NCI-H1092 treated with DMSO at 0.1 percent for 48 hours (cell line): ENCODE results near the gene AGFG2.
A peak's percentile ranks its signal among the peaks of the same experiment; 100 is the strongest.
"Not testable (repeated sequence)": the region's sequence is repeated elsewhere in the genome, so short reads cannot be mapped to it uniquely, and the experiment has no call there.

Experiments used
- DNase-seq: peaks from one replicate; lab custom pipeline; 2025; lab: John Stamatoyannopoulos, UW

The AGFG2 gene

DNA sequence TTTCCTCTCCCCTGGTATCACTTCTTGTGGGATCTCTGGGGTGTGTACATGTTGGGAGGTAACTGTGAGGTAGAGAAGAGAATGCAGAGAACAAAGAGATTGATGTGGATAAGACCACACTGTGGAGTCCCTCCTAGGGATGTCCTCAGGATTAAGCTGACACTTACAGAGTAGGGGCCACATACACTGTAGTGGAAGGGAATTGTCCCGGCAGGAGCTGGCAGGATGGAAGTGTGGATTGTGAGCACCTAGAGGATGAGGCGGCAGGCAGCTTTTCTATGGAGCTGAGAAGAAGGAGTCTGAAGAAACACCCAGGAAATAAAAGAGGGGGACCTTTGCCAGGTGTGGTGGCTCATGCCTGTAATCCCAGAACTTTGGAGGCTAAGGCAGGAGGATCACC is 13.5 kb downstream of the AGFG2 start:
- no peak for DNase-seq

DNA sequence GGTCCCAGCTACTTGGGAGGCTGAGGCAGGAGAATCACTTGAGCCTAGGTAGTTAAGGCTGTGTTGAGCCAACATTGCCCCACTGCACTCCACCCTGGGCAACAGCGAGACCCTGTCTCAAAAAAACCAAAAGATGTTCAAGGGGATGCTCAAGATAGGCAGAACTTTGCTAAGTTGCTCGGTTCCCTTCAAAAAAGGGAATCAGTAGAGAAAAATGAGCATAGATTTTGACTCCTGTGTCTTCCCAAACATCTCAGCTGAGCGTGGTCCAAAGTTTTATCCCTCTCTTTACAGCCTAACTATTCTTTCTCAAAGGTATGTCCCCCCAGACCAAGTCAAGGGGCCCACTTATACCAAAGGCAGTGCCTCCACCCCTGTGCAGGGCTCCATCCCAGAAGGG is 14.0 kb downstream of the AGFG2 start:
- no peak for DNase-seq

DNA sequence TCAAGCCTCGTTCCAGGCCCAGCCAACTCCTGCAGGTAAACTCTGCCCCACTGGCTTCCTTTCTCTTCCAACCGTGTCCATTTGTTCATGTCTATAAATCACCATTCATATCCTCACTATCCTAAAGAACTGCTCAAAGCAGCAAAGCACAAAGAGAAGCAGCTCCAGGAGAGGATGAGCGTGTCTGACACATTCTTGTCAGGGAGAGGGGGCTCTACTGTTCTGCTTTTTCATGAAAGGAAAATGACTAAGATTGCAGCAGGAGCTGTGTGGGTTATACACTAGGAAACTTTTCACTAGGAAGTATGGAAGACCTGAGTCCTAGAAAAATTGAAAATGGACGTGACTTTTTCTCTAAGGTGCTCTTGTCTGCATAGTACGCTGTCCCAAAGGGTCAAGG is 16.7 kb downstream of the AGFG2 start:
- no peak for DNase-seq

DNA sequence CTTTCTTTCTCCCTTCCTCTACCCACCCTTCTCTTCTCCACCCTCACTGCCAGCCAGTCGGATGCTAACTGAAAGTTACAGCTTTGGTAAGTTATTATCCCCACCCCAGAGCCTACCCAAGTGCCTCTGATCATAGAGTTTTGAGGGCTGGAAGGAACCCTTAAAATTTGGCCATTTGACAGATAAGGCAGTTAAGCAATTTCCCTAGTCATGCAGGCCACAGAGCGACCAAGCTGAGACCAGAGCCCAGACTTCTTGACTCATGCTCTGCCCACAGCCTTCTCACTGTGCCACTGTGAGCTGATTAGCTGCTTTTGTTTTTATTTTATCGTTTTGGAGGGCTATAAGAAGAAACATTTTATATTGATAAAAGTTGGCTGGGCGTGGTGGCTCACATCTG is 17.5 kb downstream of the AGFG2 start:
- no peak for DNase-seq

DNA sequence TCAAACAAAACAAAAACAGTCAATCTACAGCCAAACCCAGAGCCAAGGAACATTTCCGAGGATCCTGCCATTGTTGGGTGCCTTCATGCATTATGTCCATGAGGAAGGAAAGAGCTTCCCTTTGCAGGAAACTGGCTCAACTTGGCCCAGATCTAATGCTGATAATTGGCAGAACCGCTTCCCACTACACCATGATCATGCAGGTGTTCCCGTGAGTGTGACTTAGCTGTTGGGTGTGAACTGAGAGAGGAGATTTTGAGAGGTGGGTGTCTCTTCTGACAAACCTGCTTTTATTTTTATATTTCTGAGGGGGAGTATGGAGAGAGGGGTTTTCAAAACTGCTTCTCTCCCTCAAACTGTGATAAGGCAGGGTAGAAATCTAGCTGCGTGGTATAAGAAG is 20.1 kb downstream of the AGFG2 start:
- no peak for DNase-seq

DNA sequence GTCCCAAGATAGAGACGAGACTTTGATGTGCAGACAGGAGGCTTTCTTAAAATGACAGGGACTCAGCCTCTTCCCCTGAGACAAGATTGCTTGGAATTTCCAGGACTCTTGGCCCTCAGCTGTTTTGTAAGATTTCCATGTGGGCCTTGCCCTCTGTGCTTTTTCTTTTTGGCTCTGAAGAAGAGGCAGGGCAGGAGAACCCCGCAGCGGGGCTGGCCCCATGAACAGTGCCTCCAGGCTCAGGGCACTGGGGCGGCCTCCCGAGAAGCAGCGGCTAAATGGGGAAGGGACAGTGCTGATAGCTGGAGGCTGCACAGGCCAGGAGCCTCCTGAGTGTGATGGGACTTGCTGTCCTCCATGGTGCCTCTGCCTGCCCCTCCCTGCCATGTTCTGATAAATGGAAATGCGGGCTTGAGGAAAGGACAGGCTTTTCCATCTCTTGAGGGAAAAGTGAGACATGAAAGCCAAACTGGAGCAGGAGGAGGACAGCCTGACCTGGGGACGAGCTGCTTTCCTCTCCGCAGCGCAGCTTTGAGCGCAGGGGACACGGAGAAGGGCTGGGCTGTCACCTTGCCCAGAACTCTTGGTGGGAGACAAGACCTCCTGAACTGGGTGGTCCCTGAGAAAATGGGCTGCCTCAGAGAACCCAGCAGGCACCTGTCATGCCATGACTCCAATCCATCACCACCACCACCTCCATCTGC is 22.6 kb downstream of the AGFG2 start:
- DNase-seq: no peak

DNA sequence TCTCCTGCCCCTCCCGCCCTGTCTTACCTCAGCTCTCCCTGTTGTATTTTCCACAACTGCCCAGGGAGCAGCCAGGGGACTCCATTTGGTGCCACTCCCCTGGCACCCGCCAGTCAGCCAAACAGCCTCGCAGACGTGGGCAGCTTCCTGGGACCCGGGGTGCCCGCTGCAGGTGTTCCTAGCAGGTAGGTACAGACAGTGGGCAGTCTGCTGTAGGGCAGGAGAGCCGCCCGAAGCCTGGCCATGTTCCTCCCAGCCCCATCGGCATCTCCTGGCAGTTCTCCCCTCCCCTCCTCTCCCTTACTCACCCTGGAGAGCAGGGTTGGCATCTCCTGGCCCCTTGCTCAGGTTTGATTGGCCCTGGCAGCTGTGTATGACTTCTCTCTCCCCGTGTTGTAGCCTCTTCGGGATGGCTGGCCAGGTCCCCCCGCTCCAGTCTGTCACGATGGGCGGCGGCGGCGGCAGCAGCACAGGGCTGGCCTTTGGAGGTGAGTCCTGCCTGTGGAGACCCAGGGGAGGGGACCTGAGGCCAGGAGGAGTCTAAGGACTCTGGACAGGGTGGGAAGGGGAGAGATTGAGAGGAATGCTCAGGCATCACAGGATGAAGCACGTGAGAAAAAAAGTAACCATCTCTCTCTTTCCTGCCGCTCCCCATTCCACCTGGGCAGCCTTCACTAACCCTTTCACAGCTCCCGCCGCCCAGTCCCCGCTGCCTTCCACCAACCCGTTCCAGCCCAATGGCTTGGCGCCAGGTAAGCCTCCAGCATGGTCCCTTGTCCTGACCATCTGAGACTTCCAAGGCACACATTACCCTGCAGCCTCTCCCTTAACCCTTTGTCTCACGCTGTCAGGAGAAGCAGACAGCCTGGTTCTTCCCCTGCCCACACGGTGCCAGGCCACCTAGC is 23.4 kb downstream of the AGFG2 start:
- DNase-seq: no peak

DNA sequence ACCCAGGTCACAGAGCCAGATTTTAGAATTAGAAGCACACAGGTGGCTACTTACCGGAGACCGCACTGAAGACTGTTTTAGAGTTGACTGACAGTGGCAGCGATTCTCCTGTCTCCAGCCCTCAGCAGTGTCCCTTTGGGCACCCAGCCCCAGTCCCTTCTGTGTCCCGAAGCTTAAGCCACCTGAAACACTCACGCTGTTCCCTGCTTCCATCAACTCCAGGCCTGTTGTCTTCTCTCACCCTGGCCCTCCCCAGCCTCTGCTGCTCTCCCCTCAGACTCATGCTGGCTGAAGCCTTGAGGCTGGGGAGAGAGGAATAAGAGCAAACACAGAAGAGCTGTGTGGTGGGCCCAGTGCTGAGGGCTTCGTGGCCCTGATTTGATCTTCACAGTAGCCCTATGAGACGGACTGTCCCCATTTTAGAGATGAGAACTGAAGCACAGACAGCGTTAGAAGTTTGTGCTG is 24.1 kb downstream of the AGFG2 start:
- no peak for DNase-seq

DNA sequence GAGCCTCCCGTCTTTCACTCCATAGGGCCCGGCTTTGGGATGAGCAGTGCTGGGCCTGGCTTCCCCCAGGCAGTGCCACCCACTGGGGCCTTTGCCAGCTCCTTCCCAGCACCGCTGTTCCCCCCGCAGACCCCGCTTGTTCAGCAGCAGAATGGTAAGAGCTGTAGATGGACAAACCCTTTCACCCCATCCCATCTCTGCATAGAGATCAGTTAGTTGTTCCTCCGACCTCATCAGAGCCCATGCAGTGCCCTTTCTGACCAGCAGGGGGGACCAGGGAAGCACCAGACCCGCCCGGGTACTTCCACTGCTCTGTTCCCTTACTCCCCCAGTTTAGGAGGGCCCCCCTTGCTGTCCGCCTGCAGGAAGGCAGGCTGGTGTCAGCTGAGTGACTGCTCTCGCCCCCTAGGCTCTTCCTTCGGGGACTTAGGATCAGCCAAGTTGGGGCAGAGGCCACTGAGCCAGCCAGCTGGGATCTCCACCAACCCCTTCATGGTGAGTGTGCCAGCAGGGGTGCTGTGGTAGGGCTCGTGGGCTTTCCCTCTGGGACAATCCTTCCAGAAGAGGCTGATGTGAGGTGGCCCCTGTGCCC is 24.9 kb downstream of the AGFG2 start:
- DNase-seq: peak; percentile 24

DNA sequence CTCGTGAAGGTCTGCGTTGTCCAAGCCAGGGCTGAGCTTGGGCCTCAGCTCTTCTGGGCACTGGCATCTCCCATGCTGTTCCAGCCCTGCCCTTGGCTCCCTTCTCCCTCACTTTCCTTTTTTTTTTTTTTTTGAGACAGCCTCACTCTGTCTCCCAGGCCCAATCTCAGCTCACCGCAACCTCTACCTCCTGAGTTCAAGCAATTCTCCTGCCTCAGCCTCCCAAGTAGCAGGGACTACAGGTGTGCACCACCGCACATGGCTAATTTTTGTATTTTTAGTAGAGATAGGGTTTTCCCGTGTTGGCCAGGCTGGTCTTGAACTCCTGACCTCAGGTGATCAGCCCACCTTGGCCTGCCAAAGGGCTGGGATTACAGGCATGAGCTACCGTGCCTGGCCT is 25.4 kb downstream of the AGFG2 start:
- not testable (repeated sequence) for DNase-seq

DNA sequence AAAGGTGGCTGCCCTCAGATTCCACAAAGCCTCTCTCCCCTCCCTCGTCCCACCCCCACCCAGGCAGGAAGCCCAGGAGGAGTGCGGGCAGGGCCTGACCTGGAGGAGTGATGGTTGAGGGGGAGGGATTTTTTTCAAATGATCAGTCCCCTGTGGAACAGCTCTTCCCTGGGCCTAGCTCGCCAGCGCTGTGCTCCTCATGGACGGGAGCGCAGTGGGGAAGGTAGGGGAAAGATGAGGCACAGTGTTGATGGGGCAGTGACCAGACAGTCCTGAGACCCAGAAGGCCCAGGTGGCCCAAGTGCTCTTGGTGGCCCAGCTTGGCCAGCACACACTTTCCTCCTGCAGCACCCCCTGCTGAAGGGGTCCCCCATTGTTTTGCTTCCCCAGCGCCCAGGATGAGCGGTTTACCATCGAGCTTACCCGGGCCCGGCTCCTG is 26.1 kb downstream of the AGFG2 start:
- no peak for DNase-seq

DNA sequence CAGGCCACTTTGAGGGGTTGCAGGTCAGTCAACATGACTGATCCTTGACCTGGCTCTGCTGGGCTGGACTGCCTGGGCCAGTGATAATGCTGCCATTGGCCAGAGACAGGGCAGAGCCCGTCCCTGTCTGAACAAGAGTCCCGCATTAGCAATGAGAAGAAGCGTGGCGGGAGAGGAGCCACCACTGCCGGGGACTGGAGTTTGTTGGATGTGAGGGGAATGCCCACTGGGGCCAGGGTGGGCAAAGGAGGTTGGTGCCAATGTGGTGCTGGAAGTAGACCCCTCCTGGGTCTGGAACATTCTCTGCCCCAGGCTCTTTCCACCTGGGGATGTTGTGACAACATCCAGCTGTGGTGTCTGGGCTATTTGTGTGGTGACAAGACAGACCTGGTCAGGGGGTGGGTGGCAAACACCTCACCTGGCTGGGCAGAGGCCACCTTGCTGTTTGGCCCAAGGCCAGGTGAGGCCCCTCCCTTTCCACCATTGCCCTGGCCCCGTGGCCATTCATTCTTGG is 27.1 kb downstream of the AGFG2 start:
- DNase-seq: no peak

DNA sequence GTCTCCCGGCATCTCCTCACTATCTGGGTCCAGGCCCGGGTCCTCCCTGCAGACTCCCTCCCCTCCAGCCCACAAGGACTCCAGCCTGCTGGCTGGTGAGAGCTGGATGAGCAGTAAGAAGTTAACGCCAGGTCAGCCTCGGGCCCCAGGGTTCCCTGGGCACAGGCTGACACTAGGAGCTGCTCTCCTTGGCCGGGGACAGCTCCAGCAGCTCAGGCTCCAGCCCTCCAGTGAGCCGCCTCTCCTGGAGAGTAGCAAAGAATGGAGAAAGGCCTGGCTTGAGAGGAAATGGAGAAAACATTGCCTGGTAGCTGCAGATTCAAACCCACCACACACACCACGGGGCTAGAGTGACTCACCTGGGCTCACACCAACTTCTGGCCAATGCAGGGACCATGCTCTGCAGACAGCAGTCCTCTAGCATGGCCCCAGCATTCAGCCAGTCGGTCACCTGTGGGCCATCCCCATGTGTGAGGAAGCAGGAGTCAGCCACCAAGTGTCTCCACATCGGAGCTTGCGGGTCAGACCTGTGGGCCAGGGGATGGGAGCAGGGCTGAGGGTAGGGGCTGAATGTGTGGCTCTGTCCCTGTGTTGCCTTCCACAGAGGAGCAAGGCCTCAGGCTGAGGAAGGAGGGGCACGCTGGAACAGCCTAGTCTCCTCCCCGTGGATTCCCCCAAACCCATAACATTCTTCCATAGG is 28.2 kb downstream of the AGFG2 start:
- no peak for DNase-seq

DNA sequence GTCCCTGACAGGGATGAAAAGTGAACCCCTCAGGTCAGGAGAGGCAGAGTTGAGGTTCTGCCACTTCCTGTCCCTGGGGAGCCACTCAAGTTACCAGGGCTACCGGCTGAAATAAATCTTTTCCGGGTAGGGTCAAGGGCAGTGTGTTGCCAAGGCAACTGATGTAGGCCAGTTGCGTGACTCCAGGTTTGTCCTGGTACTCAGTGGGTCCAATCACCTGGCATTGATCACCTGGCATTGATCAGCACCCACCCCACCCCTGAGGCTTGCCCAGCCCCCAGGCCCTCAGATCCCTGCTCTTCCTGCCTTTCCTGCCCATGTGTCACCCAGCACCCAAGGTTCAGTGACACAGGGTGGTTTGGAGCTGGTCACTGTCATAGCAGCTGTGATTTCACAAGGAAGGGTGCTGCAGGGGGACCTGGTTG is 28.8 kb downstream of the AGFG2 start:
- peak; percentile 26 for DNase-seq

DNA sequence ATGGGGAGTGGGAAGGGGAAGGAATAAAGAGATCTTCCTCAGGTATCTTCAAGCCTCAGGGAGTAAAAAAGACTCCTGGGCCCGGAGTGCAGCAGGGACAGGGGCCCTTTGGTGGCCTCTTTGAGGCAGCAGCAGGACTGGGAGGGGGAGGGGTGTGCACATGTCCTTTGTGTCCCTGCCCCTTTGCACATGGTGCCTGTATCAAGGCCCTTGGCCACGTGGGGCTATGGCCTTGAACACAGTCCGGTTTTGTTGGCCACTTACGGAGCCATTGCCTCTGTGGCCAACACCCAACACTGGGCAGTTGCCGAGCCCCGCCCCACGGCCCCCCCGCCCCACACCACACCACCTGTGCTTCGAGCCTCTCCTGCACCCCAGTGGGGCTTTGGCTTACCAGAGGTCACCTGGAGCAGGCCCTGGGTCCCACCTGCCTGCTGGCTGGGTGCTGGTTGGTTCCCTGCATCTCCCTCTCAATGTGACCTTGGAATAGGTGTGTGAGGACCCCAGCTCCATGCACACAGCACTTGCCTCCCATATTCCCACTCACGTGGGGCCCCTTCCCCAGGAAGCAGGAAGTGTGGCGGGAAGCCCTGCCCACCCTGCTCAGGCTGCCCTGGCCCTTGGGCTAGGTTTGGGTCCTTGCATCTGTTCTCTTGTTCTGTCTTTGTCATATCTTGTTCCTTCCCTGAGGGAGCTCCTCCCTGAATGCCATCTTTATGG is 29.3 kb downstream of the AGFG2 start:
- no peak for DNase-seq

DNA sequence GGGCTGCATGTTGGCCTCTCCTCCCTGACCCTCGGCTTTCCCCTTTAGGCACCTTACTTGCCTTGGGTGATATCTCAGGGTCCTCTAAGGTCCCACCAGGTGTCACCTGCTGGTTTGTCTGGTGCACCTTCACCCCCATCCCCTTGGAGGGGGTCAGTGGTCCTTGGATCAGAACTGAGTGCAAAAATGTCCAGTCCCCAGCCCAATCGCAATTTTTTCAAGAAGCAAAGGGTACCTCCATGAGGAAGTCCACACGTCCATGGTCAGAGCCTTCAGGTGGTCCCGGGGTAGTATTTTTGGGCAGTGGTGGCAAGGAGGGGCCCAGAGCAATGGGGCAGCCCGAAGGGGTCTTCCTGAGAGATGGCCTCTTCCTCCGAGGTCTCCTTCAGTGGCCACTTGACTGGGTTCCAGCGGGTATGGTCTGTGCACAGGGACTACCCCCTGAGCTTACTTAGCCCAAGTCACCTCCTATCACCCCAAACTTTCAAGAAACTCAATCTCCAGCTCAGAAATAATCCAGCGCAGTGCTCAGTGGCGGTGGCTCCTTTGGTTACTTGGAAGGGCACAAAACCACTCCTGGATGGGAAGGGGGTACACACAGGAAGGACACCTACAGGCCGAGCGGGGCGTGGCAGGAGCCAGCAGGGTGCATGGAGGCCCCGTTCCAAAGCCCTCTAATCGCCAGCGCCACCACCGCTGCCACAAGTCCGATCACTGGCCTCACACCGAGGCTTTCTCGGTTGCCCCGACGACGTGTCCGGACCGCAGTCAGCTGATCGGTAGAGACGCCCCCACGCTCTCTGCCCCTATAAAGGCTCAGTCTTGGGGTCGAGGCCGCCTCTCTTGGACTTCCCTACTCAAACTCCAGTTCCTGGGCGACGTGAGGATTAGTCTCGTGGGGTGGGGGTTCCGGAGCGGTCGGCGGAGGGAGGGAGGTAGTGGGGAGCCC is 30.2 kb downstream of the AGFG2 start:
- DNase-seq: peak; percentile 78

DNA sequence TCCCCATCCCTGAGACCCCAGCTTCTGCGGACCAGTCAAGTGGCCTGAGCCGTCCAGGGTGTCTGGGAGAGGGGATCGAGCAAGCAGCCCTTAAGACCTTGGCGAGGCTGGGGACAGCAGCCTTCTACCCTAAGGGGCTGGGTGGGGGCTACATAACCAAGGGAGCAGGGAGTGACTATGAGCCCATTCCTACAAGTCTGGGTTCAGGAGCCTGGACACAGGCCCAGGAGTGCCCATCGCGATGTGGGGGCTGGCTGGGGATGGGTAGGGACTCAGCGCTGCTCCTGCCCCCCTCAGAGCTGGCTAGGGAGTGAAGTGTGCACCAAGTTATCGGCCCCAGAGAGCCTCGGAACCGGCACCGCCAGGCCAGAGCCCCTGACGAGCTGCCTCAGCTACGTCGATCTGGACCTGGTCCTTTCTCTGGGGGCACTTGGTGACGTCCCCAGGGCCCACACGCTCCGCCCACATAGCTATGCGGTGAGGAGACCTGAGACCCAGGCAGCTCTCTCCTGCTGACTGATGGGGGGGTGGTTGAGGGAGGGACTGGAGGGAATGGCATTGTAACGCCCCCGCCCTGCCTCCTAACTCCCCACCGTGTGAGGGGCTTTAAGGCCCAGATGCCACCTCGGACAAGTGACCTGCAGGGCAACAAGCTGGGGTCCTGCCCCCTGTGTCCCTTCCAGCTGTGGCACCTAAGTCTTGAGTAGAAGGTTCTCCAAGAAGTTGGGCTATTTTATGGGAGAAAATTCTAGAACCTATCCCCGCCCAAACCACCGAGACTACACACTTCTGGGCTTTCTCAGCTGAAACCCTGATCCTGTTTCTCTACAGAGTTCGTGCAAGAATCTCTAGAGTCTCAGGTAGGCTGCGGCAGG is 32.2 kb downstream of the AGFG2 start:
- DNase-seq: no peak

DNA sequence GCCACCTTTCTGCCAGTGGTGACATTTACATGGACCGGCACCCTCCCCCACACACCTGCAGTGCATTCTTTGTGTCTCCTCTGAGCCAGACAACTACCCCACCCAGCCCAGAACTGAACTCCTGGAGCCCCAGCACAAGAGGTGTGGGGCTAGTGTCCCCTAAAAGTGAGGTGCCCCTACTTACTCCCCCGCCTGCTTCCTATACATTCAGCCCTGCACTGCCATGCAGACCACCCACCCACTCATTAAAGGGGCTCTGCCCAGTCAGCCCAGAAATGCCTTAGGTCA is 32.8 kb downstream of the AGFG2 start:
- DNase-seq: no peak

DNA sequence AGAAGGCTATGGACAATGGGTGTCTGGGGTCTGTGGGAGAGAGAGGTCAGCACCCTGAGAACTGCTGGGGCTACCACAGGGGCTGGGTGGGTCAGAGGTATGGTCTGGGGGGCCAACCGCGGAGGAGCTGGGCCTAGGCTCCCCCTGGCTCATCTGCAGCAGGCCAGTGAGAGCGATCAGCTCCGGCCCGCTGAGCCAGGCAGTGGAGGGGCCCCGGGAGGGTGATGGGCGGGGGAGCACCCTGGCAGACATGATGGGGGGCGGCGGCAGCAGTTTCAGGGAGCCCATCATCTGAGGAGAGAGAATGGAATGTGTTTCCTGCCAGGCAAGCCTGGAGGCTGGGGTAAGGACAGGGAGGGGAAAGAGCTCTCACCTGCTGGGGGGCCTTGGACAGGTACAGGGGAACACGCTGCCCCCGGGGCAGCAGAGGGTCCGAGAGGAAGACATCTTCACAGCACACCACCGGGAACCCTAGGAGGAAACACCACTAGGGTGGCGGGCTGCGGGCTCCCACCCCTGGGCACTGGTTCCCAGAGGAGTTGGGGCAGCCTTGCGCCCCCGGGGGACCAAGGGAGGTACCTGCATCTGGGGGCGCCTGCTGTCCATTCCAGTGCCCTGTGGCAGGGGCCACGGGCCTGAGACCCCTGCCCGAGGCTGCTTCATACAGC is 33.4 kb downstream of the AGFG2 start:
- DNase-seq: no peak
